KG1 (cell line): Measurements from ENCODE around the gene C1QL4.
A peak's percentile ranks its signal among the peaks of the same experiment; 100 is the strongest.
"Not testable (repeated sequence)": the region's sequence is repeated elsewhere in the genome, so short reads cannot be mapped to it uniquely, and the experiment has no call there.

Experiments
- DNase-seq: peaks from one replicate; lab custom pipeline; 2025; lab: John Stamatoyannopoulos, UW

The C1QL4 gene

GRCh38 chr12:49336645-49337584 lies at the start of gene C1QL4:
C1QL4 (minus strand) TSS chr12:49337188; CDS start chr12:49336477, 711 bp downstream.
- peak; percentile 42 for DNase-seq

GRCh38 chr12:49380184-49380583 lies 43.2 kb upstream of the C1QL4 start:
- not testable (repeated sequence) for DNase-seq

- DNase-seq = no peak
Observed at GRCh38 chr12:49377386-49377785, 40.4 kb upstream of the C1QL4 start.

DNA sequence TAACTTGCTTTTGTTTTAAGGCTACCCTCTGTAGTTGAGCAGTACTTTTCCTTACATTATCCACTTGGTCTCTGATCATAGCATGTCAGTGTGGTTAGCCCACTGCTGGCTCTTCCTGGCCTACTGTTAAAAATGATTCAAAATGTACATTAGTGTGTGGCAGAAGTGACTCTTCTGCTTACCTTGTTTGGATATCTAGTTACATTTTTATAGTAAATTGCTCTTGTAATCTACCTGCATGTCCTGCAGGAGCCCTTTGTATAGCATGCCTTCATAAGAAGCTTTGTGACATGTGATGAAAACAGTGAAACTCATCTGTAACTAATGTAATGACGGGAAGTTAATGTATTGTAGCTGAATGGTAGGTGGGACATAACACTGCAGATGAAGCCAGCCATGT lies 38.4 kb upstream of the C1QL4 start:
- no peak for DNase-seq

- no peak for DNase-seq
Observed at GRCh38 chr12:49370539-49370938, 33.6 kb upstream of the C1QL4 start.

GRCh38 chr12:49369411-49370145 lies 32.6 kb upstream of the C1QL4 start:
- DNase-seq = no peak

- DNase-seq = no peak
Observed at GRCh38 chr12:49368240-49368600, 31.2 kb upstream of the C1QL4 start.

GRCh38 chr12:49367381-49368239 lies 30.6 kb upstream of the C1QL4 start, which contains the start of gene SPATS2:
SPATS2 (plus strand) TSS chr12:49367462; CDS start chr12:49461013, 93,551 bp downstream.
- DNase-seq = no peak

GRCh38 chr12:49366652-49367380 lies 29.8 kb upstream of the C1QL4 start:
- DNase-seq = peak; percentile 80

DNA sequence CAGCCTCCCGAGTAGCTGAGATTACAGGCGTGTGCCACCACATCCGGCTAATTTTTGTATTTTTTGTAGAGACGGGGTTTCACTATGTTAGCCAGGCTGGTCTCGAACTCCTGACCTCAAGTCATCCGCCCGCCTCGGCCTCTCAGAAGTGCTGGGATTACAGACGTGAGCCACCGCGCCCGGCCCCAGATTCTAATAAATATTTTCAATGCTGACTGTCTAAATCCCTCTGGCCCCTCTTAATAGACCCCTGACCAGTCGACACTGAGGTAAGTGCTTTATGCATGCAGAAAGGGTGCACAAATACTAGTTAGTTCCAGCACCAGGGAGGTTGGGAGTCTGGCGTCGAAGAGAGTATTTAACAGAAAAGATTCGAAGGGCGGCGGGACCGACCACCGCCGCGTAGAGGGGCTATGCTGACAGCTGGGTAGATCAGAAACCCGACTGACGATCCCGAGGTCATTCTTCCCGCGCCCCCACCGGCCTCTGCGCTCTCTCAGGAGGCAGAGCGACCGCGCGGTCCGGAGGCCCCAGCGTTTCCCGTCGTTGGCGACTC lies 29.2 kb upstream of the C1QL4 start:
- DNase-seq = no peak

DNA sequence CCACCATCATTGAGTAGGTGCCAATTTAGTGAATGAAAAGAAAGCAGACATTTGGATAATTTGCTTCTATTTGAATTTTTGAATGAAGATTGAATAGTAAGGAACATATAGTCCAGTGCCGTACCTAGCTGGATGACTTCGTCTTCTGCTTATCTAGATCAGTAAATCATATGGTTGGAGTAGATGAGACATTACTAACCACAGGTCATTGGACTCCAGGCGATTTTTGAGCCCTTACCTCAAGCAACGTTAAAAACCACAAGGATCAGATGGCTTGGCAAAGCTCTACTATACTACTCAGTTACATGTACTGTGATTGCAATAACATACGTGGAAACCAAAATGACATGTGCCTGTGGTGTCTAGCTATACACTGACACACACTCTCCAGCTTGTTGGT lies 28.6 kb upstream of the C1QL4 start:
- no peak for DNase-seq

- no peak for DNase-seq
Observed at GRCh38 chr12:49364989-49365388, 28.0 kb upstream of the C1QL4 start.

DNA sequence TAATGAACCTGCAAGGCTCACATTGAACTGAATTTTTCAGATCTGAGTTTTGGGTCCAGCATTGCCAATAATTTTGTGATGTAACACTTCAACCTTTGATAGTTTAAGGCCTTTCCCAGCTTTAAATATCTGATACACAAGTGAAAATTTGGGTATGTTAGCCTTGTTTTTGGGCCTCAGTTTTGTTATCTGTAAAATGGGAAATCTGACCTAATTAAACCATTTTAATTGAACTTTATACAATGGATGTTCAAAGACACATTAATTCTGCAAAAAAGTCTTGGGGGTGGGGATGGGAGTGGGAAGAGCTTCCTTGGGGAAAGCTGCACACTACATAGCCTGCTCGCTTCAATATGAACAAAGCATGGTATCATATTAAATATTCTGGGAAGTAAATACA lies 25.1 kb upstream of the C1QL4 start:
- no peak for DNase-seq

GRCh38 chr12:49359671-49360070 lies 22.7 kb upstream of the C1QL4 start:
- no peak for DNase-seq

DNA sequence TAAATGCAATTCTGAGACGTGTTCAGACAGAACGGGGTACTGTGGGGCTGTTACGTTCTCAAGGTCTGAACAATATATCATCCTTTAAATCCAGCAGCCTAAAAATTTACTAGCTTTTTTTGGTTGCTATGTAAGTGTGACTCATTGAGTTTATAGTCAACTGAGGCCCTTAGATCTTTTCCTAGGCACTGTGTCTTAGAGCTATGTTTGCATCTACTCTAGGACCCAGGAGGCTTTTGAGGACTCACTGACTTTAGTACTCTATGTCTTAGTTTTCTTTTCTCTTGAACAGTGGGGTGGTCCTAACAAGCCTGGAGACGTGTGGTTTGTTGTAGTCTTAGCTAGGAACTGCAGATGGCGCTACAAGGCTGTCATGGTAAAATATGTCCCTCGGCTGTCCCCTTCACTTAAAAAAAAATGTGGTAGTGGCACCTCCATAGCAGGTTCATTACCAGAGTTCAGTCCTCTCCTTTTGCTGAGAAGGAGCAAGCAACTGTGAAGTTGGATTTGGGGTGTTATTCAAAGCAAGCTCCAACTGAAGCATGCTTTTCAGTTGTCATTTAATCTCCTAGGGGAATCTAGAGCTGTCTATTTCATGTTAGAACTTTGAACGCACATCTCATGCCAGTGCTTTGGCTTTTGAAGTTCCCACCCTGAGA lies 21.6 kb upstream of the C1QL4 start:
- DNase-seq = peak; percentile 48

DNA sequence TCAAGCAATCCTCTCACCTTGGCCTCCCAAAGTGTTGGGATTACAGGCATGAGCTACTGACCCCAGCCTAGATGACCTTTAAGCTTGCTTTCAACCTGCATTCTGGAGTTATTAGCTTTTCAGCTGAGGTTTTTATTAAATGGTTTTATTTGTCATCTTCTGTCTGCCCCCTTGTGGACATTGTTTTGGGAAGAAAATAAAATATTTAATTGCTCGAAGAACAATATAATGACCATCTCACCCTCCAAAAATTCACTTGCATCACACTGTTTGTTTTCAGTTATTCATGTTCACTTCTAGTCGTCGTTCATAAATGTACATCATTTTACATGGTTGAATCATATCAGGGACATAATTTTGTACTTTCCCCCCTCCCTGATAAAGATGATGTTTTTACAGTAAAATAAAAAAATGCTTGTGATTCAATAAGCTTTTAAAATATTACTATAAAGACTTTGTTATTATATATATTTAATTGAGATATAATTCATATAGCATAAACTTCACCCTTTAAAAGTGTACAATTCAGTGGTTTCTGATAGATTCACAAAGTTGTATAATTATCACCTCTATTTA lies 20.2 kb upstream of the C1QL4 start:
- DNase-seq = peak; percentile 36

GRCh38 chr12:49355913-49356312 lies 18.9 kb upstream of the C1QL4 start:
- no peak for DNase-seq

DNA sequence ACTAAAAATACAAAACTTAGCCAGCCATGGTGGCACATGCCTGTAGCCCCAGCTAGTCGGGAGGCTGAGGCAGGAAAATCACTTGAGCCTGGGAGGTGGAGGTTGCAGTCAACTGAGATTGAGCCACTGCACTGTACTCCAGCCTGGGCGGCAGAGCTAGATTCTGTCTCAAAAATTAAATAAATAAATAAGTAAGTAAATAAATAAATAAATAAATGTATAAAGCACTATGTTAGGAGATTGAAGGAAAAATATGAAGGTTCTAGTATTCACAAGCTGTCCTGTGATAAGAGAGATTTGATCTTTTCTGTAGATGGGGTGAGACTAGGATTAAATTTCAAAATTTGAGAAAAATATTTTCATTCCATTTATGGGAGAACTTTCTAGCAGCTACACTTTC lies 15.4 kb upstream of the C1QL4 start:
- no peak for DNase-seq

GRCh38 chr12:49349266-49349665 lies 12.3 kb upstream of the C1QL4 start:
- DNase-seq = no peak

GRCh38 chr12:49348781-49349180 lies 11.8 kb upstream of the C1QL4 start:
- DNase-seq = no peak
